ENCODE measurements around the gene UBP1. TPM values are rescaled to one million over a fixed set of nuclear protein-coding genes. Genes with fewer than 3 reads are reported as not detected.
"Not testable (repeated sequence)": the region's sequence is repeated elsewhere in the genome, so short reads cannot be mapped to it uniquely, and the experiment has no call there.

The UBP1 gene
- total and polyA plus RNA-seq, 4 donors = 39.8 to 62.8 (median 51.0) TPM

DNA sequence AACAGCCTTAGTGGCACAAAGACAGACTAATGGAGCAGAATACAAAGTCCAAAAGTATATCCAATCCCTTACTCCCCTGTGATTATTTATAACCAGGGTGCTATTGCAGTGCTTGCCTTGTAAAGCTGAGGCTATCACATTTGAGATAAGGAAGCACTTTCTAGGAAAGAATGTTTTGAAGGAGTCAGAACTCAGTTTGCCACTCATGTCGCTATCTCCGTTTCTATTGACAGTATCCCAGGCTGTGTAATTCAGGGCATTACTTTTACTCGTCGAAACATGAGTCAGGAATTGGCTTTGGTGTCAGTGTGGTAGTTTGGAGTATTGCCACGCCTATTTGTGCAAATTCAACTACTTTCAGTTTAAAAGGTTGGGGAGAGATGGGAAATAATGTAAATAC lies 84.6 kb downstream of the UBP1 start:
- DNase-seq (no peak), ATAC-seq (ENCODE audit: low FRiP score) (no peak)
- H3K27me3 ChIP-seq (ENCODE audit: control insufficient read depth in 1 of 2, insufficient read depth in 2 of 2, low read length in 1 of 2) = no peaks in the 10 kb centered on the region
- H3K4me1 ChIP-seq (ENCODE audit: control insufficient read depth in 1 of 2, insufficient read depth in 2 of 2, low read length in 2 of 2) = no peaks in the 10 kb centered on the region
- no peak overlapping the region for H3K27ac ChIP-seq (ENCODE audit: low read depth in 1 of 2, low read length in 2 of 2)
- no peaks in the 10 kb centered on the region for H3K36me3 ChIP-seq (ENCODE audit: control insufficient read depth in 1 of 2, insufficient read depth in 2 of 2, low read length in 1 of 2)
- intact Hi-C loops (cut with DNase I) = no loop called here
- 7 to 8% methylated on average over 5 of the region's 5 CpGs for WGBS, 2 donors
- H3K9me3 ChIP-seq (ENCODE audit: control insufficient read depth, low read length) = no peaks in the 10 kb centered on the region
- H3K4me3 ChIP-seq (ENCODE audit: low read length in 2 of 2) = no peak overlapping the region

DNA sequence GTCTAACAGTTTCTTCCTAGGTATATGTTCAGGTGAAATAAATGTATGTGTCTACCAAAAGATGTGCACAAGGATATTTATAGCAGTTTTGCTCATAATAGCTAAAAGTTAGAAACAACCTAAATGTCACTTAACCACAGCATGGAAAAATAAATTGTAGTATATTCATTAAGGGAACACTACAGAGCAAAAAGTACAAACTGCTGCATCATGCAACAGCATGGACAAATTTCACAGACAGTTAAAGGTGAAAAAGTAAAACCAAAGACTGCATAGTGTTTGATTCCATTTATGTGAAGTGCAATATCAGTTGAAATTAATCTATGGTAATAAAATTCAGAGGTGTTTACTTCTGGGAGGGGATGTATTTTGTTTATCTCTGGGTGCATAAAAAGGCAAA lies 100.4 kb downstream of the UBP1 start:
- Histone ChIP-seq H3K4me3 (ENCODE audit: low read length in 2 of 2) (no peak overlapping the region), H3K27me3 (ENCODE audit: control insufficient read depth in 1 of 2, insufficient read depth in 2 of 2, low read length in 1 of 2) (no peaks in the 10 kb centered on the region), H3K36me3 (ENCODE audit: control insufficient read depth in 1 of 2, insufficient read depth in 2 of 2, low read length in 1 of 2) (no peaks in the 10 kb centered on the region), H3K4me1 (ENCODE audit: control insufficient read depth in 1 of 2, insufficient read depth in 2 of 2, low read length in 2 of 2) (no peaks in the 10 kb centered on the region), H3K9me3 (ENCODE audit: control insufficient read depth, low read length) (no peaks in the 10 kb centered on the region), H3K27ac (ENCODE audit: low read depth in 1 of 2, low read length in 2 of 2) (no peak overlapping the region)
- ATAC-seq (ENCODE audit: low FRiP score) (no peak), DNase-seq (no peak)
- intact Hi-C loops (cut with DNase I) = no loop called here

DNA sequence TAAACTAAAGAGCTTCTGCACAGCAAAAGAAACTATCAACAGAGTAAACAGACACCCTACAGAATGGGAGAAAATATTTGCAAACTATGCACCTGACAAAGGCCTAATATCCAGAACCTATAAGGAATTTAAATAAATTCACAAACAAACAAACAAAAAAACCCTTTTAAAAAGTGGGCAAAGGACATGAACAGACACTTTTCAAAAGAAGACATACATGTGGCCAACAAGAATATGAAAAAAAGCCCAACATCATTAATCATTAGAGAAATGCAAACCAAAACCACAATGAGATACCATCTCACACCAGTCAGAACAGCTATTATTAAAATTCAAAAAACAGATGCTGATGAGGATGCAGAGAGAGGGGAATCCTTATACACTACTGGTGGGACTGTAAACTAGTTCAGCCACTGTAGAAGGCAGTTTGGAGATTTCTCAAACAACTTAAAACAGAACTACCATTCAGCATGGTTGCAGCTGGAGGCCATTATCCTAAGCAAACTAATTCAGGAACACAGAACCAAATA lies 101.2 kb downstream of the UBP1 start:
- H3K4me1 ChIP-seq (ENCODE audit: control insufficient read depth in 1 of 2, insufficient read depth in 2 of 2, low read length in 2 of 2); ATAC-seq (ENCODE audit: low FRiP score); H3K9me3 ChIP-seq (ENCODE audit: control insufficient read depth, low read length); DNase-seq; H3K4me3 ChIP-seq (ENCODE audit: low read length in 2 of 2); H3K36me3 ChIP-seq (ENCODE audit: control insufficient read depth in 1 of 2, insufficient read depth in 2 of 2, low read length in 1 of 2); H3K27ac ChIP-seq (ENCODE audit: low read depth in 1 of 2, low read length in 2 of 2); intact Hi-C loops (cut with DNase I); H3K27me3 ChIP-seq (ENCODE audit: control insufficient read depth in 1 of 2, insufficient read depth in 2 of 2, low read length in 1 of 2): not testable (repeated sequence)

Other genes starting within 250 kb of the UBP1 start
- 100 to 1,000 TPM; 132 to 230 TPM for gene SUSD5, start 221.6 kb downstream of the UBP1 start, total RNA-seq
- 100 to 1,000 TPM in 1 of 2 donors, 10 to 100 TPM in 1; 46.3 to 148 TPM for gene SUSD5, start 221.6 kb downstream of the UBP1 start, polyA plus RNA-seq
- gene FBXL2, start 163.0 kb downstream of the UBP1 start, total RNA-seq = 10 to 100 TPM; 21.9 to 23.8 TPM
- gene FBXL2, start 163.0 kb downstream of the UBP1 start, polyA plus RNA-seq = 1 to 10 TPM; 8.0 to 9.6 TPM